ENCODE data around the gene BAHCC1.

- TF ChIP-seq SNRNP70 (optimal IDR thresholded peaks at IDR 0.05; ENCODE audit: low read depth, low read length) (no peak), JUNB (CRISPR knock-in tag; conservative IDR thresholded peaks at IDR 0.05) (no peak)
Observed at GRCh38 chr17:81346090-81346907, 49.0 kb upstream of the BAHCC1 start.
